NCI-H1417 (cell line): Measurements from ENCODE around the gene COA1.

Experiments
- DNase-seq, 3 experiments: peaks; one replicate each; lab custom pipeline; 2025; lab: John Stamatoyannopoulos, UW

The COA1 gene

DNA sequence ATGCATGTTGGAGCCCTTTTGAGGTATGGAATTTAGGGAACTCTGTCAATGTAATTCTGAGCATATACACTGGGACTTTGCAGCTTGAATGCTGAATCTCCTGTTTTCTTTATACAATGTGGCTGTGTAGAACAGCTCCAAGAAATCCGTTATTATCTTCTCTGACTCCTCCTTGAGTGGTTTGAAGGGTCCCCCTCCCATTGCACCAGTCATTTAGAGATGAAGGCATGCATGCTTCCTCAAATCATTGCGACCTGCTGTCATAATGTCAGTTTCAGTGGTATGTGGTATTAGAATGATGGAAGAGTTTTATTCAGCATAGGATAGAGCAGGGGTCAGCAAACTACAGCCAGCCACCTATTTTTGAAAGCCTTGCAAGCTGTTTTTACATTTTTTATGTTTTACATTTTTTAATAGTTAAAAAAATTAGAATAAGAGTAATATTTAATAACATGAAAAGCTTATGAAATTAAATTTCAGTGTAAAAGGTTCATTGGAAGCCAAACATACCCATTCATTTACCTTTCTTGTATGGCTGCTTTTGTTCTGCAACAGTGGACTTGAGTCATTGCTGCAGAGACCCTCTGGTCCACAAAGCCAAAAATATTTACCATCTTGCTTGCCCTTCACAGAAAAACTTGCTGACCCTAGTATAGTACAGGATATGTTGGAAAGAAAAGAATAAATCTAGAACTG, 138.3 kb downstream of the COA1 start:
- no peak for DNase-seq

DNA sequence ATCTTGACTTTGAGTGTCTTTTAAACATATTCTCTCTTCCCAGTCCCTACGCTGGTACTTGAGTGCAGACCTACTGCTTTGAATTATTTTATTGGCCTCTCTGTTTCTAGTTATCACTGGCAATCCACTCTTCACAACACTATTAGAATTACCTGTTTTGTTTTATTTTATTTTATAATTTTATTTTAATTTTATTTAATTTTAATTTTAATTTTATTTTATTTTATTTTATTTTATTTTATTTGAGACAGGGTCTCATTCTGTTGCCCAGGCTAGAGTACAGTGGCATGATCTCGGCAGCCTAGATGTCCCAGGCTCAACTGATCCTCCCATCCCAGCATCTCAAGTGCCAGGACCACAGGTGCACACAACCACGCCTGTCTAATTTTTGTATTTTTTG, 139.6 kb downstream of the COA1 start:
- peak in 1 of 3 experiments; percentile 64 for DNase-seq
